OCI-LY7 (cell line): ENCODE data around the gene TMEM225B.
"Not testable (repeated sequence)": the region's sequence is repeated elsewhere in the genome, so short reads cannot be mapped to it uniquely, and the experiment has no call there.

Experiments used
- CTCF ChIP-seq: fragments of 200-600 bp; sonication (generic); conservative IDR thresholded peaks from 2 replicates; pipeline ENCODE4 v1.5.1; 2014; ENCODE audit warnings: mild to moderate bottlenecking, antibody characterized with exemption, low read length, moderate library complexity, mixed read lengths
- EZH2phosphoT487 ChIP-seq: fragments of 200-600 bp; sonication (generic); IDR thresholded peaks from 2 replicates; pipeline ENCODE4 v1.6.1; 2018; ENCODE audit warnings: low read depth, borderline replicate concordance, mild to moderate bottlenecking, mixed run types, antibody characterized with exemption, low read length, moderate library complexity, mixed read lengths

DNA sequence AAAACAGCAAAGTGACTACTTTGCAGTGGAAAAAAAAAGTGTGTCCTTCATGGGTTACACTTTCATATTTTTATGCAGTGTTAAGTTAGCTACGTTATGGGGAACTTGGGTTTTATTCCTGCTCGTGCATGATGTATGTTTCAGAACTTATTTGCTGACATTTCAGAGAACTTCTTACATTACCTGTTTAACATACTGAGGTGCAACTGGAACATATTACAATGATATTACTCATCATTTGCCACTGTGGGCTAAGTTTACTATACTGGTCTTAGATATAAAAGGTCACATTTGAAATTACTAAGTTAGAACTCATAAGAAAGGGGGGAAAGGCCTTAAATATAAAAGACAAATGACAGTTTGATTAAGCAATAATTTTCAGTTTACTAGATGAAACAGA is 39.3 kb downstream of the TMEM225B start:
- TF ChIP-seq CTCF, EZH2phosphoT487: not testable (repeated sequence)
